Fibroblast of lung (primary cell): ENCODE data around the gene PAK4.

Source experiments
- CTCF ChIP-seq, 2 donors: IDR thresholded peaks in 1 of 2; conservative IDR thresholded peaks in 1 of 2; 1 replicate in 1 of 2; 2 replicates in 1 of 2; pipeline ENCODE4 v1.5.1; 2011 to 2012; ENCODE audit warnings: low read length in 2 of 2, control low read depth in 1 of 2, inconsistent platforms in 1 of 2, low read depth in 1 of 2, mild to moderate bottlenecking in 1 of 2
- EZH2 ChIP-seq: IDR thresholded peaks from 2 replicates; pipeline ENCODE4 v1.5.1; 2012; ENCODE audit warnings: low read length, control low read depth, mild to moderate bottlenecking; ENCODE audit errors: missing control alignments

DNA sequence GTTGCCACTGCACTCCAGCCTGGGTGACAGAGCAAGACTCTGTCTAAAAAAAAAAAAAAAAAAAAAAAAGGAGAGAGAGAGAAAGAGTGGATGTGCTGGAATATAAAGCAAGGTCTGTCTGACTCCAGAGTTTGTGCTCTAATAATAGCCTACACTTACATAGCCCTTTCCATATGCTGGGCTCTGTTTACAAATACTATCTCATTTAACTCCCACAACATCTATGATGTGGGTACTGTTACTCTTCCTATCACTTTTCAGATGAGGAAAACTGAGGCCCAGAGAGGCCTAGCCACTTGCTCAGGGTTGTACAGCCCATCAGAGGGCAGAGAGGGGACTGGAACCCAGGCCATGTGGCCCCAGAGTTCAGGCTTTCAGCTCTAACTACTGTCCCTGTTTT lies 15.9 kb upstream of the PAK4 start:
- TF ChIP-seq CTCF (conservative IDR thresholded peaks at IDR 0.05 in 1 of 2, IDR thresholded peaks at IDR 0.05 in 1 of 2; ENCODE audit: low read depth in 1 of 2, low read length in 2 of 2): no peak
- TF ChIP-seq EZH2: no peak
